ENCODE data around the gene POU2F3. TPM values are rescaled to one million over a fixed set of nuclear protein-coding genes. Genes with fewer than 3 reads are reported as not detected.

POU2F3 gene
- total and polyA plus RNA-seq, 2 experiments from 2014 or later = not detected

GRCh38 chr11:120327311-120327710, 87.4 kb downstream of the POU2F3 start:
- H3K9me2 ChIP-seq (ENCODE audit: insufficient read depth) = peaks cover 3% of the 10 kb centered on the region; the same call in 1 of the 2 replicates
- no peak overlapping the region for H3K4me3 ChIP-seq
- peaks cover 34% of the 10 kb centered on the region for H3K4me1 ChIP-seq (ENCODE audit: insufficient read depth)
- H3K36me3 ChIP-seq (ENCODE audit: low read depth) = 0 out of 2 replicates have a peak, but pooled peaks cover 5% of the 10 kb centered on the region
- peaks cover 55% of the 10 kb centered on the region for H3F3A ChIP-seq (ENCODE audit: insufficient read depth)
- WGBS, 2 experiments (ENCODE audit: low coverage in 1 of 2, low lambda C conversion rate in 2 of 2, missing lambda C conversion rate in 2 of 2) = 96 to 99% methylated on average over 4 of the region's 4 CpGs
- no peaks in the 10 kb centered on the region for H3K27me3 ChIP-seq (replicated peaks; ENCODE audit: insufficient read depth)
- H4K20me1 ChIP-seq (ENCODE audit: insufficient read depth) = no peaks in the 10 kb centered on the region
- in situ Hi-C loops (cut with MboI) = no loop called here
- H3K9ac ChIP-seq = no peak overlapping the region
- no peaks in the 10 kb centered on the region for H3K9me3 ChIP-seq (ENCODE audit: low read depth)
- peak overlapping the region; percentile 87 for H3K4me2 ChIP-seq (ENCODE audit: unreplicated experiment)
- H3K79me2 ChIP-seq (ENCODE audit: insufficient read depth) = peaks cover 23% of the 10 kb centered on the region
- no peak for DNase-seq
- H3K27ac ChIP-seq = peak overlapping the region; percentile 81; the same call in 1 of the 2 replicates
- no peak for TF ChIP-seq EZH2 (IDR thresholded peaks at IDR 0.05; ENCODE audit: insufficient read depth, poor library complexity, severe bottlenecking)
- no peak for TF ChIP-seq EZH2phosphoT487 (IDR thresholded peaks at IDR 0.05; ENCODE audit: insufficient read depth, low read depth)
- no peak overlapping the region for H2AFZ ChIP-seq

DNA sequence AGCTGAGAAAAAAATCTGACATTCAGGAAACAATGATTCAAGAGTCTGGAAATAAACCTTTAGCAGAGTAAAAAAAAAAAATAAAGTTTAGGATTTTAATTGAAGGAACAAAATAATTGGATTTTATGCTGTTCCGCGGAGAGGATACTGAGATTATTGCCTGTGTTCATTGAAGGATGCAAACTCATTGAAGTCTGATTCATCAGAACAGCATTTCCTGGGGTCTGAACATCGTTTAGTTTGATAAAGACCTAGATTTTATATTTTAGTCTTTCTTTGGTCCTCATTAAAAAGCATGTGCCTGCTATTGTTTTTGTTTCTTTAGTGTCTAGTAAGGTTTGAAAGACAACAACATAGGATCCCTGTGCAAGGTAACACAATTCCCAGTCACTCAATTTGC, 89.6 kb downstream of the POU2F3 start:
- no peak overlapping the region for H3K9ac ChIP-seq
- no peaks in the 10 kb centered on the region for H4K20me1 ChIP-seq (ENCODE audit: insufficient read depth)
- no peak overlapping the region for H3K27ac ChIP-seq
- no peaks in the 10 kb centered on the region for H3K27me3 ChIP-seq (replicated peaks; ENCODE audit: insufficient read depth)
- in situ Hi-C loops (cut with MboI) = no loop called here
- H3K4me3 ChIP-seq = no peak overlapping the region
- peaks cover 31% of the 10 kb centered on the region for H3K79me2 ChIP-seq (ENCODE audit: insufficient read depth)
- H3K4me2 ChIP-seq (ENCODE audit: unreplicated experiment) = no peak overlapping the region
- H3K4me1 ChIP-seq (ENCODE audit: insufficient read depth) = peaks cover 56% of the 10 kb centered on the region
- no peaks in the 10 kb centered on the region for H3K9me3 ChIP-seq (ENCODE audit: low read depth)
- H3F3A ChIP-seq (ENCODE audit: insufficient read depth) = peaks cover 71% of the 10 kb centered on the region
- no peak for DNase-seq
- peaks cover 3% of the 10 kb centered on the region; the same call in 1 of the 2 replicates for H3K9me2 ChIP-seq (ENCODE audit: insufficient read depth)
- 65 to 68% methylated on average over 3 of the region's 3 CpGs for WGBS, 2 experiments (ENCODE audit: low coverage in 1 of 2, low lambda C conversion rate in 2 of 2, missing lambda C conversion rate in 2 of 2)
- H3K36me3 ChIP-seq (ENCODE audit: low read depth) = 0 out of 2 replicates have a peak, but pooled peaks cover 5% of the 10 kb centered on the region
- TF ChIP-seq EZH2 (IDR thresholded peaks at IDR 0.05; ENCODE audit: insufficient read depth, poor library complexity, severe bottlenecking) = no peak
- TF ChIP-seq EZH2phosphoT487 (IDR thresholded peaks at IDR 0.05; ENCODE audit: insufficient read depth, low read depth) = no peak
- no peak overlapping the region for H2AFZ ChIP-seq

DNA sequence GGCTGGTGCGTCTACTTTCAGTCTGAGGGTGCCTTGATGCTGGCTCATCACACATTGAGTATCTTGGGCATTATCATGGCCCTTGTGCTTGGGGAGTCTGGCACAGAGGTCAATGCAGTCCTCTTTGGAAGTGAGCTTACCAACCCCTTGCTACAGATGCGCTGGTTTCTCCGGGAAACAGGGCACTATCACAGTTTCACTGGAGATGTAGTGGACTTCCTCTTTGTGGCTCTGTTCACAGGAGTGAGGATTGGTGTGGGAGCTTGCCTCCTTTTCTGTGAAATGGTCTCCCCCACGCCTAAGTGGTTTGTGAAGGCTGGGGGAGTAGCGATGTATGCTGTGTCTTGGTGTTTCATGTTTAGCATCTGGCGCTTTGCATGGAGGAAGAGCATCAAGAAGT, 90.1 kb downstream of the POU2F3 start:
- H3F3A ChIP-seq (ENCODE audit: insufficient read depth) = peaks cover 71% of the 10 kb centered on the region
- no peak overlapping the region for H2AFZ ChIP-seq
- no peaks in the 10 kb centered on the region for H3K9me3 ChIP-seq (ENCODE audit: low read depth)

DNA sequence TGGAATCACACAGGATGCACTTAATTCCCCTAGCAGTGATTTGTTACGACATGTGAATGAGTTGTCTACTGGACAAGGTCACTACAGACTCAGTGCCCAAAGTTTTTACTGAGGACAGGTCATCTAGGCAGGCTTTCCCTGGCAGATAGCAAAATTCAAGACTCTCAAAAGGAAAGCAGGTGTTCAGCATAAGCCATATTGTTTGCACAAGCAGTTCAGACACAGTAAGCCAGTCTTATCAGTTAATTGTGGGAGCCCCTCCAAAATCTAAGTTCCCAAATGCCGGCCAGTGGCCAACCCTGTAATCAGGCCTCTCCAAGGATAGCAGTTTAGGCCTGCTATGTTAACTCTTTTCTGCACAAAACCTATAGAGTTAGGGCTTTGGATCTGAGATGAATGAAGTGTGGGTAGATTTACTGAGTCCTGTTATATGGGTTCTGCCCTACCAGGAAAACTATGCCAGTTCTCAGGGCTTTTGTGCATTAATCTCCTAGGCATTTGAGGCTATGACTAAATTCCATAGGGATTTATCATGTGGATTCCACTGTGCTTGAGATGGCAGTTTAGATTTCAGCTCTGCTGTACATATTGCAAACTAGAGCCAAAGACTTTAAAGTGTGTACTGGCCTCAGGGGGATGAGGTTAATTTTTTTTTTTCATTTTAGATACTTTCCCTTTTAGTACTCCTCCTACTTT, 91.5 kb downstream of the POU2F3 start:
- no peaks in the 10 kb centered on the region for H3K27me3 ChIP-seq (replicated peaks; ENCODE audit: insufficient read depth)
- 0 out of 2 replicates have a peak, but pooled peaks cover 5% of the 10 kb centered on the region for H3K36me3 ChIP-seq (ENCODE audit: low read depth)
- H2AFZ ChIP-seq = no peak overlapping the region
- H3K9ac ChIP-seq = peak overlapping the region; percentile 52
- peak overlapping the region; percentile 28 for H3K4me3 ChIP-seq
- no peaks in the 10 kb centered on the region for H3K9me3 ChIP-seq (ENCODE audit: low read depth)
- DNase-seq = peak; percentile 94
- H4K20me1 ChIP-seq (ENCODE audit: insufficient read depth) = no peaks in the 10 kb centered on the region
- peaks cover 30% of the 10 kb centered on the region for H3K79me2 ChIP-seq (ENCODE audit: insufficient read depth)
- TF ChIP-seq EZH2 (IDR thresholded peaks at IDR 0.05; ENCODE audit: insufficient read depth, poor library complexity, severe bottlenecking) (no peak), EZH2phosphoT487 (IDR thresholded peaks at IDR 0.05; ENCODE audit: insufficient read depth, low read depth) (no peak)
- H3K9me2 ChIP-seq (ENCODE audit: insufficient read depth) = peaks cover 3% of the 10 kb centered on the region; the same call in 1 of the 2 replicates
- peaks cover 46% of the 10 kb centered on the region for H3K4me1 ChIP-seq (ENCODE audit: insufficient read depth)
- peaks cover 70% of the 10 kb centered on the region for H3F3A ChIP-seq (ENCODE audit: insufficient read depth)
- H3K27ac ChIP-seq = peak overlapping the region; percentile 76
- in situ Hi-C loops (cut with MboI) = no loop called here
- WGBS, 2 experiments (ENCODE audit: low coverage in 1 of 2, low lambda C conversion rate in 2 of 2, missing lambda C conversion rate in 2 of 2) = 34 to 39% methylated on average over 2 of the region's 2 CpGs
- H3K4me2 ChIP-seq (ENCODE audit: unreplicated experiment) = peak overlapping the region; percentile 63

More for the DNA sequence above, 90.1 kb downstream of the POU2F3 start:
- DNase-seq = no peak
- Histone ChIP-seq H3K27ac (no peak overlapping the region), H4K20me1 (ENCODE audit: insufficient read depth) (no peaks in the 10 kb centered on the region), H3K4me2 (ENCODE audit: unreplicated experiment) (no peak overlapping the region), H3K27me3 (replicated peaks; ENCODE audit: insufficient read depth) (no peaks in the 10 kb centered on the region), H3K36me3 (ENCODE audit: low read depth) (0 out of 2 replicates have a peak, but pooled peaks cover 5% of the 10 kb centered on the region), H3K4me3 (no peak overlapping the region), H3K79me2 (ENCODE audit: insufficient read depth) (peaks cover 31% of the 10 kb centered on the region), H3K4me1 (ENCODE audit: insufficient read depth) (peaks cover 53% of the 10 kb centered on the region), H3K9me2 (ENCODE audit: insufficient read depth) (peaks cover 3% of the 10 kb centered on the region; the same call in 1 of the 2 replicates), H3K9ac (no peak overlapping the region)
- TF ChIP-seq EZH2phosphoT487 (IDR thresholded peaks at IDR 0.05; ENCODE audit: insufficient read depth, low read depth) (no peak), EZH2 (IDR thresholded peaks at IDR 0.05; ENCODE audit: insufficient read depth, poor library complexity, severe bottlenecking) (no peak)
- 83 to 91% methylated on average over 6 of the region's 6 CpGs for WGBS, 2 experiments (ENCODE audit: low coverage in 1 of 2, low lambda C conversion rate in 2 of 2, missing lambda C conversion rate in 2 of 2)
- in situ Hi-C loops (cut with MboI) = no loop called here
